Endothelial cell of umbilical vein (primary cell): ENCODE data around the gene DYNC1H1. TPM values are rescaled to one million over a fixed set of nuclear protein-coding genes. Genes with fewer than 3 reads are reported as not detected.

Source experiments
- BruUV-seq: library from RNA; stranded (reverse); fragments of 400-500 nt; replicated peaks from 2 replicates; lab custom pipeline; 2021; lab: Mats Ljungman, UMichigan
- CTCF ChIA-PET: fragments of 300-600, 350-600 bp; sonication (Branson Sonifier 250); formaldehyde crosslinking; loops from one replicate; lab custom pipeline; 2021; ENCODE audit warnings: antibody characterized with exemption, inconsistent platforms; lab: Charles Lee
- POLR2A ChIA-PET: fragments of 300-600, 350-600 bp; sonication (Branson Sonifier 250); formaldehyde crosslinking; loops from one replicate; lab custom pipeline; 2021; ENCODE audit warnings: antibody characterized with exemption, inconsistent platforms; lab: Charles Lee
- DNase-seq: peaks from one replicate; pipeline ENCODE4 v3.0.0-alpha.2; 2011; ENCODE audit warnings: low read depth, low spot score
- FAIRE-seq: peaks from 2 replicates; lab custom pipeline; 2011; peaks lifted over from hg19 to GRCh38; lab: Jason Lieb, UNC
- H2AFZ ChIP-seq: 2 replicates; pipeline ENCODE4 v1.6.0; 2012; ENCODE audit warnings: low read depth, low read length, control low read depth, inconsistent platforms
- H3K27ac ChIP-seq: 2 replicates; pipeline ENCODE4 v1.5.1; 2011; ENCODE audit warnings: low read depth, mild to moderate bottlenecking, control low read depth, low read length, moderate library complexity; ENCODE audit not compliant: insufficient read depth
- H3K27me3 ChIP-seq, 2 experiments: 2 replicates each; pipeline versions ENCODE4 v1.6.0 to v1.6.1; 2011; ENCODE audit warnings: low read length in 2 of 2, mixed read lengths in 1 of 2; ENCODE audit not compliant: control insufficient read depth in 2 of 2, insufficient read depth in 2 of 2
- H3K36me3 ChIP-seq, 2 experiments: 2 replicates in 1 of 2; 3 replicates in 1 of 2; pipeline ENCODE4 v1.5.1; 2011; ENCODE audit warnings: low read length in 2 of 2, mild to moderate bottlenecking in 1 of 2, moderate library complexity in 1 of 2; ENCODE audit not compliant: control insufficient read depth in 2 of 2, insufficient read depth in 2 of 2; ENCODE audit errors: extremely low read depth in 1 of 2
- H3K4me1 ChIP-seq: 3 replicates; pipeline ENCODE4 v1.5.1; 2011; ENCODE audit warnings: mild to moderate bottlenecking, low read length; ENCODE audit not compliant: control insufficient read depth, insufficient read depth; ENCODE audit errors: extremely low read depth
- H3K4me2 ChIP-seq: 2 replicates; pipeline ENCODE4 v1.6.1; 2011; ENCODE audit warnings: low read length, control low read depth, mixed read lengths; ENCODE audit not compliant: insufficient read depth
- H3K4me3 ChIP-seq, 3 experiments: fragments of 200-600 bp in 1 of 3; sonication (generic), shearing (Covaris generic) in 1 of 3; replicated peaks in 1 of 3; 2 replicates each; pipeline ENCODE4 v1.5.1; 2011 to 2016; ENCODE audit warnings: control low read depth in 3 of 3, low read length in 3 of 3, mild to moderate bottlenecking in 2 of 3, inconsistent platforms in 1 of 3, low read depth in 1 of 3, moderate library complexity in 1 of 3; ENCODE audit not compliant: insufficient read depth in 1 of 3
- H3K79me2 ChIP-seq: 2 replicates; pipeline ENCODE4 v1.6.0; 2012; ENCODE audit warnings: low read length, inconsistent platforms; ENCODE audit not compliant: control insufficient read depth, insufficient read depth
- H3K9ac ChIP-seq: replicated peaks from 2 replicates; pipeline ENCODE3; 2011; ENCODE audit warnings: low read length, control low read depth; ENCODE audit not compliant: insufficient read depth; ENCODE audit errors: extremely low read depth
- H3K9me1 ChIP-seq: replicated peaks from 3 replicates; pipeline ENCODE4 v1.6.0; 2011; ENCODE audit warnings: mild to moderate bottlenecking, low read length; ENCODE audit not compliant: control insufficient read depth, insufficient read depth; ENCODE audit errors: extremely low read depth
- H3K9me3 ChIP-seq: replicated peaks from 2 replicates; pipeline ENCODE4 v1.5.1; 2012; ENCODE audit warnings: low read length, inconsistent platforms; ENCODE audit not compliant: control insufficient read depth, insufficient read depth
- H4K20me1 ChIP-seq: replicated peaks from 2 replicates; pipeline ENCODE3; 2011; ENCODE audit warnings: mild to moderate bottlenecking, low read length; ENCODE audit not compliant: control insufficient read depth, insufficient read depth; ENCODE audit errors: extremely low read depth
- EZH2 ChIP-seq: IDR thresholded peaks from 2 replicates; pipeline ENCODE4 v1.6.1; 2012; ENCODE audit warnings: borderline replicate concordance, low read depth, mild to moderate bottlenecking, moderate library complexity, low read length, inconsistent platforms; ENCODE audit not compliant: severe bottlenecking
- FOS ChIP-seq: IDR thresholded peaks from 2 replicates; pipeline ENCODE4 v1.6.1; 2011; ENCODE audit warnings: mild to moderate bottlenecking, low read length, moderate library complexity, borderline replicate concordance; ENCODE audit not compliant: insufficient read depth
- GATA2 ChIP-seq: IDR thresholded peaks from 2 replicates; pipeline ENCODE4 v1.7.0; 2011; ENCODE audit warnings: low read depth, mild to moderate bottlenecking, moderate library complexity, mixed read lengths, low read length; ENCODE audit not compliant: insufficient read length, insufficient read depth
- JUN ChIP-seq: IDR thresholded peaks from 2 replicates; pipeline ENCODE4 v1.6.1; 2011; ENCODE audit warnings: borderline replicate concordance, low read depth; ENCODE audit not compliant: insufficient read length, insufficient read depth
- MAX ChIP-seq: IDR thresholded peaks from 2 replicates; pipeline ENCODE4 v1.6.1; 2011; ENCODE audit not compliant: insufficient read depth, insufficient read length
- MYC ChIP-seq: IDR thresholded peaks from one replicate; pipeline ENCODE4 v1.6.1; 2011; ENCODE audit warnings: mild to moderate bottlenecking, low read depth, low read length
- POLR2A ChIP-seq: IDR thresholded peaks from 2 replicates; pipeline ENCODE4 v1.6.1; 2012; ENCODE audit warnings: low read depth, mild to moderate bottlenecking, control low read depth, low read length
- POLR2AphosphoS5 ChIP-seq: IDR thresholded peaks from 2 replicates; pipeline ENCODE4 v1.6.1; 2012; ENCODE audit warnings: low read depth, mild to moderate bottlenecking, control low read depth, low read length, moderate library complexity; ENCODE audit not compliant: insufficient read depth
- dilution Hi-C: fragments of 300-500 bp; cut with MboI; formaldehyde crosslinking; loops from one replicate; pipeline ENCODE4 v1.15.0; 2019; ENCODE audit warnings: low sequenced_read_pairs; ENCODE audit not compliant: extremely low pct_ligation_motif_present
- intact Hi-C: fragments of 100-400 bp; cut with micrococcal nuclease; formaldehyde crosslinking; loops from one replicate; pipeline ENCODE4 v1.10.0; 2022
- polyA plus RNA-seq, 4 experiments: library from polyadenylated mRNA; depleted of rRNA in 3 of 4; stranded (reverse) in 3 of 4; unstranded in 1 of 4; fragments of >200 nt; gene quantifications; 2 replicates each; pipeline versions ENCODE4 v1.2.1 to v1.2.3, GENCODE V29; 2011 to 2012; ENCODE audit warnings: missing spikeins in 1 of 4
- total RNA-seq: library from RNA; stranded (reverse); gene quantifications from 2 replicates; pipeline ENCODE4 v1.2.3, GENCODE V29; 2021
- TF ChIP-seq, protein P1 (sequence below), 2 donors: IDR thresholded peaks; 1 replicate in 1 of 2; 2 replicates in 1 of 2; pipeline ENCODE4 v1.5.1; 2011; ENCODE audit warnings: low read length in 2 of 2, mild to moderate bottlenecking in 2 of 2, moderate library complexity in 2 of 2, control low read depth in 1 of 2, inconsistent platforms in 1 of 2, low read depth in 1 of 2; ENCODE audit not compliant: insufficient read depth in 1 of 2; ENCODE audit errors: extremely low read depth in 1 of 2

DYNC1H1 gene
- total and polyA plus RNA-seq, 2 donors (not counting 3 experiments of a cell fraction or from before 2014, with no cell fraction given) = 254 to 648 TPM

GRCh38 chr14:102037686-102038085, 73.3 kb downstream of the DYNC1H1 start:
- CTCF ChIA-PET = interaction anchor here (1.2 kb wide), 1 partner anchor 59 kb away, joined by 4 read pairs; no protein-coding TSS in a partner anchor

DNA sequence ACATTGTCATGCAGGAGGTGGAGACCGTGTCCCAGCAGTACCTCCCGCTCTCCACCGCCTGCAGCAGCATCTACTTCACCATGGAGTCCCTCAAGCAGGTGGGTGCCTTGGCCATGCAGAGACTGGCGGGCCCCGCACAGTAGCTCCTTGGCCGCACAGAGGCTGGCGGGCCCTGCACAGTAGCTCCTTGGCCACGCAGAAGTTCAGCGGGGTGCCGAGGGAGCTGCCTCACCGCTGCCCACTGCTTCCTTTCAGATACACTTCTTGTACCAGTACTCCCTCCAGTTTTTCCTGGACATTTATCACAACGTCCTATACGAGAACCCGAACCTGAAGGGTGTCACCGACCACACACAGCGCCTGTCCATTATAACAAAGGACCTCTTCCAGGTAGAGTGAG, 74.8 kb downstream of the DYNC1H1 start:
- Histone ChIP-seq H3K4me3 (no peak overlapping the region), H3K9me3 (no peaks in the 10 kb centered on the region), H3K79me2 (no peaks in the 10 kb centered on the region), H3K9ac (no peak overlapping the region), H3K27ac (no peak overlapping the region), H4K20me1 (no peaks in the 10 kb centered on the region), H3K4me1 (no peaks in the 10 kb centered on the region), H3K9me1 (no peaks in the 10 kb centered on the region), H2AFZ (no peak overlapping the region), H3K36me3 (peaks cover 55 to 77% of the 10 kb centered on the region in 2 experiments), H3K27me3 (no peaks in the 10 kb centered on the region), H3K4me2 (no peak overlapping the region)
- no peak for TF ChIP-seq POLR2AphosphoS5
- no peak for TF ChIP-seq EZH2
- no peak for TF ChIP-seq MAX
- TF ChIP-seq JUN = no peak
- TF ChIP-seq GATA2 = no peak
- no peak for TF ChIP-seq POLR2A
- TF ChIP-seq MYC = no peak
- TF ChIP-seq FOS = no peak
- TF ChIP-seq, protein P1, sequence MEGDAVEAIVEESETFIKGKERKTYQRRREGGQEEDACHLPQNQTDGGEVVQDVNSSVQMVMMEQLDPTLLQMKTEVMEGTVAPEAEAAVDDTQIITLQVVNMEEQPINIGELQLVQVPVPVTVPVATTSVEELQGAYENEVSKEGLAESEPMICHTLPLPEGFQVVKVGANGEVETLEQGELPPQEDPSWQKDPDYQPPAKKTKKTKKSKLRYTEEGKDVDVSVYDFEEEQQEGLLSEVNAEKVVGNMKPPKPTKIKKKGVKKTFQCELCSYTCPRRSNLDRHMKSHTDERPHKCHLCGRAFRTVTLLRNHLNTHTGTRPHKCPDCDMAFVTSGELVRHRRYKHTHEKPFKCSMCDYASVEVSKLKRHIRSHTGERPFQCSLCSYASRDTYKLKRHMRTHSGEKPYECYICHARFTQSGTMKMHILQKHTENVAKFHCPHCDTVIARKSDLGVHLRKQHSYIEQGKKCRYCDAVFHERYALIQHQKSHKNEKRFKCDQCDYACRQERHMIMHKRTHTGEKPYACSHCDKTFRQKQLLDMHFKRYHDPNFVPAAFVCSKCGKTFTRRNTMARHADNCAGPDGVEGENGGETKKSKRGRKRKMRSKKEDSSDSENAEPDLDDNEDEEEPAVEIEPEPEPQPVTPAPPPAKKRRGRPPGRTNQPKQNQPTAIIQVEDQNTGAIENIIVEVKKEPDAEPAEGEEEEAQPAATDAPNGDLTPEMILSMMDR (IDR thresholded peaks at IDR 0.05; ENCODE audit: extremely low read depth in 1 of 2, insufficient read depth in 1 of 2, low read depth in 1 of 2, low read length in 2 of 2) = no peak
- BruUV-seq = no TSS peak
- ChIA-PET CTCF (no interaction called here), POLR2A (no interaction called here)
- no peak for FAIRE-seq
- intact Hi-C loops = no loop called here
- no peak for DNase-seq
- dilution Hi-C loops = no loop called here

More at GRCh38 chr14:102037686-102038085, 73.3 kb downstream of the DYNC1H1 start:
- Histone ChIP-seq H3K27me3 (no peaks in the 10 kb centered on the region), H2AFZ (no peak overlapping the region), H4K20me1 (no peaks in the 10 kb centered on the region), H3K9me3 (no peaks in the 10 kb centered on the region), H3K4me3 (no peak overlapping the region), H3K27ac (no peak overlapping the region), H3K9me1 (no peaks in the 10 kb centered on the region), H3K4me2 (no peak overlapping the region), H3K9ac (no peak overlapping the region), H3K4me1 (no peaks in the 10 kb centered on the region), H3K79me2 (no peaks in the 10 kb centered on the region), H3K36me3 (peaks cover 61 to 81% of the 10 kb centered on the region in 2 experiments)
- dilution Hi-C loops (no loop called here), intact Hi-C loops (no loop called here)
- BruUV-seq = no TSS peak
- FAIRE-seq (no peak), DNase-seq (no peak)
- POLR2A ChIA-PET = interaction anchor here (0.6 kb wide), 1 partner anchor 10 kb away, joined by 4 read pairs; no protein-coding TSS in a partner anchor
- TF ChIP-seq POLR2AphosphoS5 = no peak
- no peak for TF ChIP-seq JUN
- TF ChIP-seq FOS = no peak
- no peak for TF ChIP-seq POLR2A
- TF ChIP-seq, protein P1 (IDR thresholded peaks at IDR 0.05; ENCODE audit: extremely low read depth in 1 of 2, insufficient read depth in 1 of 2, low read depth in 1 of 2, low read length in 2 of 2) = no peak
